ENCODE measurements around the gene LRGUK.

LRGUK gene

GRCh38 chr7:134167841-134168240 is 40.7 kb downstream of the LRGUK start:
- Histone ChIP-seq H3K4me3 (no peak overlapping the region), H3K9ac (ENCODE audit: insufficient read length) (no peak overlapping the region), H3K9me3 (ENCODE audit: low read depth, low read length) (no peaks in the 10 kb centered on the region), H3K36me3 (ENCODE audit: insufficient read depth, low read length) (no peaks in the 10 kb centered on the region), H3K27ac (no peak overlapping the region)
- no peak for DNase-seq (ENCODE audit: low read depth, low spot score)
- no peak for TF ChIP-seq POLR2AphosphoS5 (IDR thresholded peaks at IDR 0.05; ENCODE audit: borderline replicate concordance, low read depth, low read length)
- no peak for TF ChIP-seq FOXP2 (optimal IDR thresholded peaks at IDR 0.05; ENCODE audit: control extremely low read depth, extremely low read length, insufficient read depth)
- no peak for TF ChIP-seq EZH2 (IDR thresholded peaks at IDR 0.05)

DNA sequence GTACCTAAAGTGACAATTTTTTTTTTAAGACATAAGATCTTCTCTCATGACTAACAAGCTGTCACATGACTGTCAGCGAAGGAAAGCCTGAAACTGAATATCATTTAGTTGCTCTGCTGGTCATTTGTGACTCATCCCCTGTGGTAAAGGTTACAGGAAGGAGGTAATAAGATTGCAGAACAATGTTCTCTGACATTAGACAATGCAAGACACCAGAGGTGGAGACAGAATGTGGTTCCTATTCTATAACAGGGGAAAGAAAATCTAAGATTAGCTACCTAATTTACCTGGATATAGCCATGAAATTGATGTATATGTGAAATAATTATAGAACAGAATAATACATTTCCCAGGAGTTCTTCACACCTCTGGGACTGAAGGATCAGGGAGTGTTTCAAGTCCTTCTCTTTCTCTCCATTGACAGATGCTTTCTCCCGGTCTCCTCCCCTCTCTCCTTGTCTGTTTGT is 47.7 kb downstream of the LRGUK start:
- Histone ChIP-seq H3K9ac (ENCODE audit: insufficient read length) (no peak overlapping the region), H3K27ac (no peak overlapping the region), H3K9me3 (ENCODE audit: low read depth, low read length) (no peaks in the 10 kb centered on the region), H3K4me3 (no peak overlapping the region), H3K36me3 (ENCODE audit: insufficient read depth, low read length) (no peaks in the 10 kb centered on the region)
- no peak for DNase-seq (ENCODE audit: low read depth, low spot score)
- TF ChIP-seq FOXP2 (optimal IDR thresholded peaks at IDR 0.05; ENCODE audit: control extremely low read depth, extremely low read length, insufficient read depth) (no peak), EZH2 (IDR thresholded peaks at IDR 0.05) (no peak), POLR2AphosphoS5 (IDR thresholded peaks at IDR 0.05; ENCODE audit: borderline replicate concordance, low read depth, low read length) (no peak)

DNA sequence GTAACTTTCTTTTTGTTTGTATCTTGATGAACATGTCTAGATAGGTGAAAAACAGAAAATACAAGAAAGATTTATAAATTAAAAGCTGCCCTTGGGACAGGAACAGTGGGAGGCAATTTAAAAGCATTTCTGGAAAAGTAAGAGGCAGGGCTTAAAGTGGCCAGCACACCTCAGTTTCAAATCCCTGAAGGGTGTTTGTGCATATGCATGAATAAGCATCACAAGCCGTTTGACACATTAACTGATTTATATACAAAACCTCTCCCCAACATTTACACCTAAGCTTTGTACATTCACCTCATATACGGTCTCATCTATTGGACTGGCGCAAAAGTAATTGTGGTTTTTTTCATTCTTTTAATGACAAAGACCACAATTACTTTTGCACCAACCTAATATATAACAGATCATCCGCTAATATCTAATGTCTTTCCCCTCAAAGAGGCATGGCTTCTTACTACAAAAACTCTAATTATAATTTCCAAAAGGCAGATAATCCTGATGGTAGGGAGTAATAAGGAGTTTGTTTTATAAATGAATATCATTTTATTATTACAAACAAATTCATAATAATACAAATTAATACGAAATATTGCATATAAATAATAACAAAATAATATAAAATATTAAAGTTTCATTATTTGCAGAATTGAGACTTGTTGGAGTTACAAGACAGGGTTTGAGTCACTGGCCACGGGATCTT is 48.3 kb downstream of the LRGUK start:
- DNase-seq (ENCODE audit: low read depth, low spot score): no peak
- H3K9ac ChIP-seq (ENCODE audit: insufficient read length): no peak overlapping the region
- no peaks in the 10 kb centered on the region for H3K9me3 ChIP-seq (ENCODE audit: low read depth, low read length)
- no peak overlapping the region for H3K4me3 ChIP-seq
- H3K36me3 ChIP-seq (ENCODE audit: insufficient read depth, low read length): no peaks in the 10 kb centered on the region
- TF ChIP-seq FOXP2 (optimal IDR thresholded peaks at IDR 0.05; ENCODE audit: control extremely low read depth, extremely low read length, insufficient read depth): no peak
- no peak for TF ChIP-seq POLR2AphosphoS5 (IDR thresholded peaks at IDR 0.05; ENCODE audit: borderline replicate concordance, low read depth, low read length)
- no peak for TF ChIP-seq EZH2 (IDR thresholded peaks at IDR 0.05)
- H3K27ac ChIP-seq: no peak overlapping the region

- DNase-seq (ENCODE audit: low read depth, low spot score): peak; percentile 26
- Histone ChIP-seq H3K9ac (ENCODE audit: insufficient read length) (no peak overlapping the region), H3K4me3 (no peak overlapping the region), H3K27ac (no peak overlapping the region), H3K9me3 (ENCODE audit: low read depth, low read length) (no peaks in the 10 kb centered on the region), H3K36me3 (ENCODE audit: insufficient read depth, low read length) (no peaks in the 10 kb centered on the region)
- no peak for TF ChIP-seq FOXP2 (optimal IDR thresholded peaks at IDR 0.05; ENCODE audit: control extremely low read depth, extremely low read length, insufficient read depth)
- TF ChIP-seq EZH2 (IDR thresholded peaks at IDR 0.05): no peak
- TF ChIP-seq POLR2AphosphoS5 (IDR thresholded peaks at IDR 0.05; ENCODE audit: borderline replicate concordance, low read depth, low read length): no peak
Observed at GRCh38 chr7:134176037-134176350, 48.9 kb downstream of the LRGUK start.

DNA sequence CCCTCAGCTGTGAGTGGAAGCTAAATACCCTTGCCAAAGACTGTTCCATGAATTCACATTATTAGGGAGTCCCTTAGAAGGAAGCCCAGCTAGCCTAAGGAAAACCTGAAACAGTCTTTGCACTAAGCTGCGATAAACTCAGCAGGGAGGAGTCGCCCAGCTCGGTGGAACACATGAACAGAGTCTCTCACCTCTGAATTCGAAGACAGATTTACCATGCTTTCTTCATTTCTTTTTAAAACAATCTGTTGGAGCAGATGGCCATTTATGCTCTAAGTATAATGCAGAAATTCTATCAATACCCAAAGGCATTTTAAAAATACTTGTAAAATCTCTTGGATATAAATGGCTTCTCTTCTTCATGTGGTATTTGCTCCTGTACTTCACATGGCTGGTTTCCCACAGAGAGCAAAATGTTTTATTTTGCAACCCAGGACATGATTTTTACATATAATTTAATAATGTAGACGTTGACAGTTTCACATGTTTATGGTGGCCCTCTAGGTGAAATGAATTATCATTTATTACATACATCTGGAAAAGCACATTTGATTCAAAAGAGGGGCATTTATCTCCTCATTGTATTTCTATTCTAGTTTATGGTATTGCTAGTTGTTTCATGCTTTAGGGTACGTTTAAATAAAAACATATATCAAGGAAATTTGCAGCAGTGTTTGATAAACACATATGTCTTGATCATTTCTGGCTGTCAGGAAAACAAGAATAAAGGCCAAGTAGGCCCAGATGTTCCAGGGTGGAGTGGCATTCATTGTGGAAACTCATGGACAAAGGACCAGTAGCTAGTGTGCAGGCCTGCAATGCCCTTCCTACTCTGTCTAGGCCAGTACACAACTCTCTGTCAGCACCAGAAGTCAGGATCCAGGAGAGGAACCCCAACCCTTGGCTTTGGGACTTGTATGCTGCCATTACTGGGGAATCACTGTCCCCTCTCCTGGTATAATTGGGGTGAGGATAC is 52.2 kb downstream of the LRGUK start:
- no peaks in the 10 kb centered on the region for H3K36me3 ChIP-seq (ENCODE audit: insufficient read depth, low read length)
- TF ChIP-seq FOXP2 (optimal IDR thresholded peaks at IDR 0.05; ENCODE audit: control extremely low read depth, extremely low read length, insufficient read depth) (no peak), EZH2 (IDR thresholded peaks at IDR 0.05) (no peak), POLR2AphosphoS5 (IDR thresholded peaks at IDR 0.05; ENCODE audit: borderline replicate concordance, low read depth, low read length) (no peak)

DNA sequence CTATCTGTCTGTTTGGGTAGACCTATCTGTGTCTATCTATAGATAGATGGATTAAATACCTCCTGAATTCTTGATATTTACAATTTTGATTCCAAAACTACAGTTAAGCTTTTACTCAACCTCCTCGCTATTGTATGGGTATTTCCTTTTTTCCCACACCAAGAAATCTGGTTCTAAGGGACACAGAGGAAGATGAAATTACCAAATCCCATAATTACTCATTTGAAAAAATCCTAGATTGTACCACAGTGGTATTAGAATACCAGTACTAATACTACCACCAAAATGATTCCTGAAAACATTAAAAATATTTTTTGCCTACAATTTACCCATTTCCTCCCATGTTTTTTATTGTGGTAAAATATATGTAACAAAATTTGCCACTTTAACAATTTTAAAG is 53.2 kb downstream of the LRGUK start:
- no peaks in the 10 kb centered on the region for H3K9me3 ChIP-seq (ENCODE audit: low read depth, low read length)
- TF ChIP-seq EZH2 (IDR thresholded peaks at IDR 0.05) (no peak), FOXP2 (optimal IDR thresholded peaks at IDR 0.05; ENCODE audit: control extremely low read depth, extremely low read length, insufficient read depth) (no peak), POLR2AphosphoS5 (IDR thresholded peaks at IDR 0.05; ENCODE audit: borderline replicate concordance, low read depth, low read length) (no peak)
- H3K4me3 ChIP-seq: no peak overlapping the region
- H3K27ac ChIP-seq: no peak overlapping the region
- H3K36me3 ChIP-seq (ENCODE audit: insufficient read depth, low read length): no peaks in the 10 kb centered on the region
- no peak overlapping the region for H3K9ac ChIP-seq (ENCODE audit: insufficient read length)
- no peak for DNase-seq (ENCODE audit: low read depth, low spot score)

More for the DNA sequence above, 52.2 kb downstream of the LRGUK start:
- peak; percentile 5 for DNase-seq (ENCODE audit: low read depth, low spot score)
- no peaks in the 10 kb centered on the region for H3K9me3 ChIP-seq (ENCODE audit: low read depth, low read length)
- H3K27ac ChIP-seq: peak overlapping the region; percentile 21; the same call in 1 of the 2 replicates
- no peak overlapping the region for H3K9ac ChIP-seq (ENCODE audit: insufficient read length)
- no peak overlapping the region for H3K4me3 ChIP-seq

DNA sequence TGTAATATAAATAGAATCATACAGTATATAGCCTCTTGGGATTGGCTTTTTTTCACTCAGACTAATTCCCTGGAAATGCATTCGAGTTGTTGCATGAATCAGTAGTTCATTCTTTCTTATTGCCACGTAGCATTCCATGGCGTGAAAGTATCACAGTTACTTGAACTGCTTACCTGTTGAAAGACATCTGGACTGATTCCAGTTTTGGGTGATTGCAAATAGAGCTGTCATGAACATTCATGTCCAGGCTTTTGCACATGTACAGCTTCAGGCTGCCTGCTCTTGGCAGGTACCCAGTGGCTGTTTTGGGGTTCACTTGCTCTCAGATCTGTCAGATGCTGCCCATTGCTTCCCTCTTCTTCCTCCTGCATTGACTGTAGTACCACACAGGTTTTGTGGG is 54.9 kb downstream of the LRGUK start:
- no peak overlapping the region for H3K9ac ChIP-seq (ENCODE audit: insufficient read length)
- no peaks in the 10 kb centered on the region for H3K36me3 ChIP-seq (ENCODE audit: insufficient read depth, low read length)
- no peak overlapping the region for H3K4me3 ChIP-seq
- TF ChIP-seq POLR2AphosphoS5 (IDR thresholded peaks at IDR 0.05; ENCODE audit: borderline replicate concordance, low read depth, low read length) (no peak), EZH2 (IDR thresholded peaks at IDR 0.05) (no peak), FOXP2 (optimal IDR thresholded peaks at IDR 0.05; ENCODE audit: control extremely low read depth, extremely low read length, insufficient read depth) (no peak)
- no peaks in the 10 kb centered on the region for H3K9me3 ChIP-seq (ENCODE audit: low read depth, low read length)
- DNase-seq (ENCODE audit: low read depth, low spot score): no peak
- H3K27ac ChIP-seq: no peak overlapping the region

GRCh38 chr7:134184767-134185166 is 57.6 kb downstream of the LRGUK start:
- no peak overlapping the region for H3K9ac ChIP-seq (ENCODE audit: insufficient read length)
- no peaks in the 10 kb centered on the region for H3K36me3 ChIP-seq (ENCODE audit: insufficient read depth, low read length)
- H3K9me3 ChIP-seq (ENCODE audit: low read depth, low read length): no peaks in the 10 kb centered on the region
- no peak overlapping the region for H3K4me3 ChIP-seq
- DNase-seq (ENCODE audit: low read depth, low spot score): no peak
- no peak overlapping the region for H3K27ac ChIP-seq
- TF ChIP-seq POLR2AphosphoS5 (IDR thresholded peaks at IDR 0.05; ENCODE audit: borderline replicate concordance, low read depth, low read length) (no peak), FOXP2 (optimal IDR thresholded peaks at IDR 0.05; ENCODE audit: control extremely low read depth, extremely low read length, insufficient read depth) (no peak), EZH2 (IDR thresholded peaks at IDR 0.05) (no peak)
